Astrocyte (in vitro differentiated cells and primary cell): Measurements from ENCODE around the gene HINT2.

Experiments
- CTCF ChIP-seq: IDR thresholded peaks from 2 replicates; pipeline ENCODE4 v1.5.1; 2011; ENCODE audit warnings: low read depth, mild to moderate bottlenecking, inconsistent platforms, low read length, moderate library complexity; ENCODE audit not compliant: insufficient read depth
- EZH2 ChIP-seq: IDR thresholded peaks from 2 replicates; pipeline ENCODE4 v1.6.1; 2012; ENCODE audit warnings: mild to moderate bottlenecking, low read length, inconsistent platforms; ENCODE audit not compliant: insufficient read depth

- TF ChIP-seq CTCF (no peak), EZH2 (no peak)
Observed at GRCh38 chr9:35763803-35764202, 51.0 kb downstream of the HINT2 start.
